GM08714 (cell line): ENCODE measurements around the gene POLDIP3.
"Not testable (repeated sequence)": the region's sequence is repeated elsewhere in the genome, so short reads cannot be mapped to it uniquely, and the experiment has no call there.

Source experiments
- H3K4me3 ChIP-seq: fragments of 200-500 bp; sonication (Bioruptor generic); 2 replicates; pipeline ENCODE4 v1.5.1; 2014; ENCODE audit warnings: mild to moderate bottlenecking, low read length, inconsistent platforms
- ZNF274 ChIP-seq: IDR thresholded peaks from 2 replicates; pipeline ENCODE4 v1.6.1; 2012; ENCODE audit warnings: mild to moderate bottlenecking, low read depth, low read length

The POLDIP3 gene

GRCh38 chr22:42619261-42620063, 4.8 kb upstream of the POLDIP3 start:
- H3K4me3 ChIP-seq = no peak overlapping the region
- no peak for TF ChIP-seq ZNF274

- H3K4me3 ChIP-seq = no peak overlapping the region
- no peak for TF ChIP-seq ZNF274
Measured at GRCh38 chr22:42617155-42617983, 2.7 kb upstream of the POLDIP3 start.

DNA sequence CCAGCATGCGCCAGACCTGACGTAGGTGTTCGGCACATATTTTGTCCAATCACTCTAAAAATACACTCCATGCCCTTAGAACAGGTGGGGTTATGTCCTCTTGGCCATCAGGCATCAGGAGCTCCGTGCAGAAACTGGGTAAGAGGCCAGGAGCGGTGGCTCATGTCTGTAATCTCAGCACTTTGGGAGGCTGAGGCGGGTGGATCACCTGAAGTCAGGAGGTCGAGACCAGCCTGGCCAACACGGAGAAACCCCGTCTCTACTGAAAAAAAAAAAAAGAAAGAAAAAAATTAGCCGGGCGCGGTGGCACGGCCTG, 1.1 kb upstream of the POLDIP3 start:
- peak overlapping the region; percentile 13; the same call in 1 of the 2 replicates for H3K4me3 ChIP-seq

DNA sequence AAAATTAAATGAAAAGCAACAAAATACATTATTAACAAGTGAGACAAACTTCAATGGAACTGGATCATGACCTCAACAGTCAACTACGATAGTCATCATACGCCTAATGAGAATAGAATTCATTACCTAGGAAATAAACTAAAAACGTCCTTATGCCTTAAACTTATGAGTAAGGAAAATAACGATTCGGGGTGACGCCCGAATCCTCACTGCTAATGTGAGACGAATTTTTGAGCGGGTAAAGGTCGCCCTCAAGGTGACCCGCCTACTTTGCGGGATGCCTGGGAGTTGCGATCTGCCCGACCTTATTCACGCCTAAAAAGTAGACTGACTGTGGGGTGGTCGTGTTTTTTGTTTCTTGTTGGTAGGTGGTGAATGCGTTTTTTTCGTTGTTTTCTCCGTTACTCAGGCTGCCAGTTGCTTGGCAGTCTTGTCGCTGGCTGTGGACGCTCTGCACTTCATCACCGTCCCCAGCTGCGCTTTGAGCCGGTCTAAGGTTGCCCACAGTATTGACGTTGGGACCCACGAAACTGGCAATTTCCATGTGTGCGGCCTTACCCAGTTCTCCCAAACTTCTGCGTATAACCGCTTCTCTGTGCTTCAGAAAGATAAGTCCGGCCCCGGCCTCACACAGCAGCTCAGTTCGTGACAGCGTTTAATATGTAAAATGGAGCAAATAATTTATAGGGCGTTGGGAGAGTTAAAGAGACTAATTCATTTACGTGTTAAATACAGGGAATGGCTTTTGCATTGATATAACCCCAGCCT, 593 bp upstream of the POLDIP3 start:
- H3K4me3 ChIP-seq = peak overlapping the region; percentile 13; the same call in 1 of the 2 replicates
- no peak for TF ChIP-seq ZNF274

DNA sequence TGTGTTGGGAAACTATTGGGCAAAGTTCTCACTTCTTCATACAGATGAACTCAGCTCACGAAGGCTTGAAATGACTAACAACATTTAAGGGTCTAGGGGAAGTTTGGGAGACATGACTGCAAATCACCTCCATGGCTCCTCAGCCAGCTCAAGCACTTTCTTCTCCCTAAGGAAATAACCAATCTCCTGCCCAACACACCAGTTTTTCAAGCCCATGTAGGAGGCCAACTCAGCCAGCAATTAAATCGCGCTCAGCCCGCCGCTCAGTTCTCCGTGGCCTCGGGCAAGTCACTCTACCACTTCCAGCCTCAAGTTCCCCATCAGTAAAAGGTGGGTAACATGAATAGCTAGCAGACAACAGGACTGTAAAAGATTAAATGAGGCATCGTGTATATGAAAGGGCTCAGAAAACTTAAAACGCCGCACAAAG, 796 bp downstream of the POLDIP3 start:
- peak overlapping the region; percentile 89 for H3K4me3 ChIP-seq
- no peak for TF ChIP-seq ZNF274

DNA sequence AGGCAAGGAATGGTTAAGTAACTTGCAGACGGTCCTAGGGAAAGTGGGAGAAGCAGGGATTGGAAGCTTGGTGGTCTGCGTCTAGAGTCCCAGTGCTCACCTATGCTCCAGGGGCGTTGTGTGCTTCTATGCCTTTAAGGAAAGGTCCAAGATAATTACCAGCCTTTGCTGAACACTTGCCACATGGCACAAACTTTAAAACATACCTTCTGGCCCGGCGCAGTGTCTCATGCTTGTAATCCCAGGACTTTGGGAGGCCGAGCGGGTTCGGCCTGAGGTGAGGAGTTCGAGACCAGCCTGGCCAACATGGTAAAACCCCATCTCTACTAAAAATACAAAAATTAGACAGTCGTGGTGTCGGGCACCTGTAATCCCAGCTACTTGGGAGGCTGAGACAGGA, 2.3 kb downstream of the POLDIP3 start:
- TF ChIP-seq ZNF274 = no peak
- H3K4me3 ChIP-seq = no peak overlapping the region

DNA sequence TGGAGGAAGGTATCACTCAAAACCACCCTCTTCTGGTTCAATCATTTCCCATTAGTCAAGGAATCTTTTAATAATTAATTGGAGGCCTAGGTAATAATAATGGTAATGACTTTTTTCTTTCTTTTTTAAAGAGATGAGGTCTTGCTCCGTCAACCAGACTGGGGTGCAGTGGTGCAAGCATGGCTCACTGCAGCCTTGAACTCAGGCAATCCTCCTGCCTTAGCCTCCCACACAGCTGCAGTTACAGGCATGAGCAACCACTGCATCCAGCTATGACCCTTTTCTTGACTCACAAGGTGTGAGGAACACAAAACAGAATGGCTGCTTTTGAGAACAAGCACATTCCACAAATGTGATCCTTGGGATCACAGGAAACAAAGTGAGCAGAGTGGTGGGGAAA, 3.6 kb downstream of the POLDIP3 start:
- no peak for TF ChIP-seq ZNF274
- H3K4me3 ChIP-seq = no peak overlapping the region

DNA sequence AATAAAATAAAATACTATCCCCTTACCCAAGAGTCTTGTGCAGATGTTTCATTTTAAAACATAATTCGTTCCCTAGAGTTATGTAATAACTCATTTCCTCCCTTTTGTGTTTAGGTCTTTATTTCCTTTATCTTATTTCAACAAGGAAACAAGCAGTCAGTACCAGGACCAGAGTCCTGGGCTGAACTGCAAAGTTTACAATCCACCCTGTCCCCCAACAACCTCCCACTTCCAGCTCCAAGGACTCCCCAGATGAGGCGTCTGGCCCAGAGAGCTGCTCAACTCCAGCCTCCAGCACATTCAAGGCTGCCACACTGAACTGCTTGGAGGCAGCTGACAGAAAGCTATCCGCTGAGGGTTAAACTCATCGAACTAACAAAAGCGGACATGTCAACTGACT, 4.5 kb downstream of the POLDIP3 start:
- no peak overlapping the region for H3K4me3 ChIP-seq
- TF ChIP-seq ZNF274 = no peak

- H3K4me3 ChIP-seq = no peak overlapping the region
- no peak for TF ChIP-seq ZNF274
Measured at GRCh38 chr22:42608823-42609361, 5.8 kb downstream of the POLDIP3 start.

- H3K4me3 ChIP-seq = no peak overlapping the region
- TF ChIP-seq ZNF274 = no peak
Measured at GRCh38 chr22:42608136-42608822, 6.4 kb downstream of the POLDIP3 start.

GRCh38 chr22:42607641-42608040, 7.0 kb downstream of the POLDIP3 start:
- not testable (repeated sequence) for H3K4me3 ChIP-seq

GRCh38 chr22:42604403-42604802, 10.3 kb downstream of the POLDIP3 start:
- TF ChIP-seq ZNF274 = no peak
- H3K4me3 ChIP-seq = no peak overlapping the region

GRCh38 chr22:42603427-42603826, 11.3 kb downstream of the POLDIP3 start:
- TF ChIP-seq ZNF274 = no peak
- no peak overlapping the region for H3K4me3 ChIP-seq

- no peak overlapping the region for H3K4me3 ChIP-seq
- TF ChIP-seq ZNF274 = no peak
Measured at GRCh38 chr22:42602470-42602869, 12.2 kb downstream of the POLDIP3 start.
